ENCODE measurements around the gene TMOD3. TPM values are rescaled to one million over a fixed set of nuclear protein-coding genes. Genes with fewer than 3 reads are reported as not detected.

Gene TMOD3
- total RNA-seq, 1 donor from 2014 or later: 37.4 TPM

DNA sequence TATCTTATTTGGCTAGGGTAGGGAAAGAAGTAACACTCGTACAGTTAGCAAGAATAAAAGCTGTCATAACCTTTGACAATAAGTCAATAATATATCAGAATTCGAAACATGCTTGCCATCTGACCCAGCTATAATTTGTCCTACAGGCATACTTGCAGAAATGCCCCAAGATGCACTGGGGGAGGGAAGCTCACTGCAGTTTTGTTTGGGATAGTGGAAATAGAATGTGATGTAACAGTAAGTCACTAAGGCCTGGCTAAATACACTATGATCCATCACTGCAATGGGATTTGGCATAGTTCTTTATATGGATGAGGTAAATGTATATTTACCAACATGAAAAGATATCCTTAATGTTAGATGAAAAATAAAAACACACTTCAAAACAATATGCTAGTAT, 25.5 kb upstream of the TMOD3 start:
- H3K9ac ChIP-seq: no peak overlapping the region
- H3K4me1 Mint-ChIP-seq: peaks cover 20% of the 10 kb centered on the region
- TF ChIP-seq EZH2phosphoT487 (IDR thresholded peaks at IDR 0.05) (no peak), EZH2 (IDR thresholded peaks at IDR 0.05) (no peak)
- TF ChIP-seq, protein P1, sequence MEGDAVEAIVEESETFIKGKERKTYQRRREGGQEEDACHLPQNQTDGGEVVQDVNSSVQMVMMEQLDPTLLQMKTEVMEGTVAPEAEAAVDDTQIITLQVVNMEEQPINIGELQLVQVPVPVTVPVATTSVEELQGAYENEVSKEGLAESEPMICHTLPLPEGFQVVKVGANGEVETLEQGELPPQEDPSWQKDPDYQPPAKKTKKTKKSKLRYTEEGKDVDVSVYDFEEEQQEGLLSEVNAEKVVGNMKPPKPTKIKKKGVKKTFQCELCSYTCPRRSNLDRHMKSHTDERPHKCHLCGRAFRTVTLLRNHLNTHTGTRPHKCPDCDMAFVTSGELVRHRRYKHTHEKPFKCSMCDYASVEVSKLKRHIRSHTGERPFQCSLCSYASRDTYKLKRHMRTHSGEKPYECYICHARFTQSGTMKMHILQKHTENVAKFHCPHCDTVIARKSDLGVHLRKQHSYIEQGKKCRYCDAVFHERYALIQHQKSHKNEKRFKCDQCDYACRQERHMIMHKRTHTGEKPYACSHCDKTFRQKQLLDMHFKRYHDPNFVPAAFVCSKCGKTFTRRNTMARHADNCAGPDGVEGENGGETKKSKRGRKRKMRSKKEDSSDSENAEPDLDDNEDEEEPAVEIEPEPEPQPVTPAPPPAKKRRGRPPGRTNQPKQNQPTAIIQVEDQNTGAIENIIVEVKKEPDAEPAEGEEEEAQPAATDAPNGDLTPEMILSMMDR (IDR thresholded peaks at IDR 0.05): no peak
- no peak overlapping the region for H3K27ac Mint-ChIP-seq
- H3K36me3 ChIP-seq: no peaks in the 10 kb centered on the region
- no peaks in the 10 kb centered on the region for H3K4me1 ChIP-seq
- no peaks in the 10 kb centered on the region for H3K27me3 ChIP-seq
- no peaks in the 10 kb centered on the region for H3K27me3 Mint-ChIP-seq (ENCODE audit: insufficient read depth, low read depth)
- no peaks in the 10 kb centered on the region for H4K20me1 ChIP-seq (ENCODE audit: low read depth)
- no peak for DNase-seq (ENCODE audit: low spot score)
- no peak overlapping the region for H3K4me2 ChIP-seq
- no peak overlapping the region for H3K27ac ChIP-seq
- no peak overlapping the region for H2AFZ ChIP-seq (replicated peaks)
- no peak overlapping the region for H3K4me3 Mint-ChIP-seq
- no peaks in the 10 kb centered on the region for H3K79me2 ChIP-seq (ENCODE audit: low read depth)
- H3K36me3 Mint-ChIP-seq: peaks cover 1% of the 10 kb centered on the region
- H3F3A ChIP-seq (ENCODE audit: low read depth): no peaks in the 10 kb centered on the region
- no peaks in the 10 kb centered on the region for H3K9me3 ChIP-seq (ENCODE audit: low read depth)
- no peaks in the 10 kb centered on the region for H3K9me3 Mint-ChIP-seq
- no peak overlapping the region for H3K4me3 ChIP-seq

DNA sequence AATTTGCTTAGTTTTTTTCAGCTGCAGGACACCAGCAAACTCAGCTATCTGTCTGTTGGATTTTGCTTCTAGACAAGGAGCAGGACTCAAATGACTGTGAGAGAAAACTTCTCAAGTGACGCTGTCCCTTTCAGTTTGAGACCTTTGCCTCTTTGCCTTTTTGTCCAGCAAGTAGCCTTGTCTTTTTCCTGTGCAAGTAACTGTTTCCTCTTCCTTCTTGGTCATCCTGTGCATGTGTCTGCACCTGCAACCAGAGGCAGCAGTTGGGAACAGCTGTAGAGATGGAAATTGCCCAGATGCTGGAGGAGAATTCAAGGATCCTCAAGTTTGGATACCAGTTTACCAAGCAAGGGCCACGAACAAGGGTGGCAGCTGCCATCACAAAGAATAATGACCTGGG, 23.3 kb upstream of the TMOD3 start:
- no peaks in the 10 kb centered on the region for H3F3A ChIP-seq (ENCODE audit: low read depth)
- Mint-ChIP-seq H3K36me3 (peaks cover 1% of the 10 kb centered on the region), H3K4me3 (no peak overlapping the region), H3K4me1 (peaks cover 4% of the 10 kb centered on the region), H3K9me3 (no peaks in the 10 kb centered on the region), H3K27me3 (ENCODE audit: insufficient read depth, low read depth) (no peaks in the 10 kb centered on the region), H3K27ac (no peak overlapping the region)
- no peak overlapping the region for H3K9ac ChIP-seq
- no peak overlapping the region for H3K27ac ChIP-seq
- H3K4me3 ChIP-seq: no peak overlapping the region
- no peak overlapping the region for H3K4me2 ChIP-seq
- no peak overlapping the region for H2AFZ ChIP-seq (replicated peaks)
- no peaks in the 10 kb centered on the region for H4K20me1 ChIP-seq (ENCODE audit: low read depth)
- H3K4me1 ChIP-seq: no peaks in the 10 kb centered on the region
- no peaks in the 10 kb centered on the region for H3K79me2 ChIP-seq (ENCODE audit: low read depth)
- no peaks in the 10 kb centered on the region for H3K27me3 ChIP-seq
- no peaks in the 10 kb centered on the region for H3K36me3 ChIP-seq
- no peaks in the 10 kb centered on the region for H3K9me3 ChIP-seq (ENCODE audit: low read depth)
- TF ChIP-seq, protein P1 (IDR thresholded peaks at IDR 0.05): no peak
- TF ChIP-seq EZH2phosphoT487 (IDR thresholded peaks at IDR 0.05) (no peak), EZH2 (IDR thresholded peaks at IDR 0.05) (no peak)
- DNase-seq (ENCODE audit: low spot score): no peak

DNA sequence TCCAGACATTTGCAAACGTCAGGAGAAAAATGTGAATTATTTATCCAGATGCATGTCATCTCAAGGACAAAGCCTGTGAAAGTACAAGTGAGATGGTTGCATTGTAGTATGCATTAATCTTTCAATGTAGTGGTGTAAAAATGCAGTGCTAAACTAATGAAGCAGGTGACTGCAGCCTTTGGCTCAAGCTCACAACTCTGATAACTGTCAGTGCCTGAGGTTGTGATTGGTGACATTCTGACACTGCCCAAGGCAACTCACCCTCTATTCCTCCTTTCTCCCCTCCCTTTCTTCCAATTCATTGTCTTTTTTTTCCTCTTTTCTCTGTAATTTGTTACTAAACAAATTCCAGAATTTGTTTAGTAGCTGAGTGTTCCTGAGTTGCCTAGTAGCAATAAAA, 20.0 kb upstream of the TMOD3 start:
- H2AFZ ChIP-seq (replicated peaks): no peak overlapping the region
- Mint-ChIP-seq H3K4me1 (no peaks in the 10 kb centered on the region), H3K36me3 (no peaks in the 10 kb centered on the region), H3K9me3 (no peaks in the 10 kb centered on the region), H3K27ac (no peak overlapping the region), H3K27me3 (ENCODE audit: insufficient read depth, low read depth) (no peaks in the 10 kb centered on the region), H3K4me3 (no peak overlapping the region)
- no peak overlapping the region for H3K4me3 ChIP-seq
- no peaks in the 10 kb centered on the region for H3K9me3 ChIP-seq (ENCODE audit: low read depth)
- peak overlapping the region; percentile 24 for H3K9ac ChIP-seq
- H3K27me3 ChIP-seq: no peaks in the 10 kb centered on the region
- TF ChIP-seq, protein P1 (IDR thresholded peaks at IDR 0.05): no peak
- TF ChIP-seq EZH2 (IDR thresholded peaks at IDR 0.05) (no peak), EZH2phosphoT487 (IDR thresholded peaks at IDR 0.05) (no peak)
- no peaks in the 10 kb centered on the region for H3K4me1 ChIP-seq
- no peak for DNase-seq (ENCODE audit: low spot score)
- no peaks in the 10 kb centered on the region for H3K36me3 ChIP-seq
- no peaks in the 10 kb centered on the region for H3F3A ChIP-seq (ENCODE audit: low read depth)
- no peak overlapping the region for H3K4me2 ChIP-seq
- no peaks in the 10 kb centered on the region for H4K20me1 ChIP-seq (ENCODE audit: low read depth)
- H3K27ac ChIP-seq: no peak overlapping the region
- no peaks in the 10 kb centered on the region for H3K79me2 ChIP-seq (ENCODE audit: low read depth)

Measured in neural progenitor cell (in vitro differentiated cells).